H9 (cell line): ENCODE measurements around the gene BEX1. TPM values are rescaled to one million over a fixed set of nuclear protein-coding genes. Genes with fewer than 3 reads are reported as not detected.

ENCODE experiments used
- DNase-seq: peaks from one replicate; pipeline ENCODE4 v3.0.0-alpha.2; 2017
- H2AFZ ChIP-seq: one replicate; pipeline ENCODE4 v1.6.1; 2013; ENCODE audit warnings: mild to moderate bottlenecking, low read length, control low read depth, moderate library complexity
- H2AK5ac ChIP-seq: 2 replicates; pipeline ENCODE4 v1.6.1; 2013; ENCODE audit warnings: low read length, control low read depth, mixed read lengths; ENCODE audit not compliant: insufficient read length
- H2BK120ac ChIP-seq: one replicate; pipeline ENCODE4 v1.6.1; 2013; ENCODE audit warnings: low read depth, mild to moderate bottlenecking, low read length, control low read depth, inconsistent platforms; ENCODE audit not compliant: poor library complexity, severe bottlenecking
- H2BK12ac ChIP-seq: 2 replicates; pipeline ENCODE4 v1.6.1; 2013; ENCODE audit warnings: low read length, control low read depth, mixed read lengths, low read depth; ENCODE audit not compliant: insufficient read length
- H2BK15ac ChIP-seq: 2 replicates; pipeline ENCODE4 v1.6.1; 2013; ENCODE audit warnings: low read depth, low read length, control low read depth
- H2BK20ac ChIP-seq: one replicate; pipeline ENCODE4 v1.6.1; 2013; ENCODE audit warnings: low read depth, mild to moderate bottlenecking, low read length, control low read depth, inconsistent platforms; ENCODE audit not compliant: poor library complexity, severe bottlenecking
- H2BK5ac ChIP-seq: 2 replicates; pipeline ENCODE4 v1.6.1; 2013; ENCODE audit warnings: low read length, control low read depth, mixed read lengths; ENCODE audit not compliant: insufficient read length
- H3K14ac ChIP-seq: 2 replicates; pipeline ENCODE4 v1.6.1; 2013; ENCODE audit warnings: low read length, control low read depth; ENCODE audit not compliant: insufficient read depth
- H3K18ac ChIP-seq: 2 replicates; pipeline ENCODE4 v1.6.1; 2013; ENCODE audit warnings: low read depth, mild to moderate bottlenecking, mixed read lengths, low read length, control low read depth; ENCODE audit not compliant: insufficient read length
- H3K23ac ChIP-seq: 2 replicates; pipeline ENCODE4 v1.6.1; 2013; ENCODE audit warnings: low read length, control low read depth, mixed read lengths, low read depth; ENCODE audit not compliant: insufficient read length
- H3K23me2 ChIP-seq: 2 replicates; pipeline ENCODE4 v1.6.1; 2013; ENCODE audit warnings: low read depth, mild to moderate bottlenecking, mixed read lengths, low read length, control low read depth; ENCODE audit not compliant: insufficient read length, poor library complexity, severe bottlenecking
- H3K27ac ChIP-seq: 2 replicates; pipeline ENCODE4 v1.5.1; 2013; ENCODE audit warnings: low read length, control low read depth, mixed read lengths, low read depth; ENCODE audit not compliant: insufficient read length
- H3K27me3 ChIP-seq: 2 replicates; pipeline ENCODE4 v1.6.1; 2013; ENCODE audit warnings: low read length, control low read depth, inconsistent platforms; ENCODE audit not compliant: insufficient read depth
- H3K4ac ChIP-seq: 2 replicates; pipeline ENCODE4 v1.6.1; 2013; ENCODE audit warnings: low read depth, mild to moderate bottlenecking, control low read depth, inconsistent platforms, low read length, moderate library complexity
- H3K4me1 ChIP-seq: 2 replicates; pipeline ENCODE4 v1.6.1; 2013; ENCODE audit warnings: low read length, control low read depth, inconsistent platforms; ENCODE audit not compliant: insufficient read depth
- H3K4me2 ChIP-seq: 2 replicates; pipeline ENCODE4 v1.6.1; 2013; ENCODE audit warnings: low read length, control low read depth, mixed read lengths; ENCODE audit not compliant: insufficient read length, insufficient read depth
- H3K56ac ChIP-seq: 2 replicates; pipeline ENCODE4 v1.6.1; 2013; ENCODE audit warnings: low read depth, mild to moderate bottlenecking, mixed read lengths, low read length, control low read depth; ENCODE audit not compliant: insufficient read length
- H3K79me1 ChIP-seq: 2 replicates; pipeline ENCODE4 v1.6.1; 2013; ENCODE audit warnings: low read depth, mild to moderate bottlenecking, moderate library complexity, low read length, control low read depth, inconsistent platforms; ENCODE audit not compliant: insufficient read depth, poor library complexity, severe bottlenecking
- H3K79me2 ChIP-seq: 2 replicates; pipeline ENCODE4 v1.6.1; 2013; ENCODE audit warnings: low read length, control low read depth, inconsistent platforms; ENCODE audit not compliant: insufficient read depth
- H3K9ac ChIP-seq: 2 replicates; pipeline ENCODE4 v1.6.1; 2013; ENCODE audit warnings: low read length, control low read depth, mixed read lengths; ENCODE audit not compliant: insufficient read length; ENCODE audit errors: extremely low read depth
- H3K9me3 ChIP-seq: one replicate; pipeline ENCODE4 v1.6.1; 2013; ENCODE audit warnings: low read depth, low read length, inconsistent platforms; ENCODE audit not compliant: control insufficient read depth
- H3T11ph ChIP-seq: one replicate; pipeline ENCODE4 v1.6.1; 2013; ENCODE audit warnings: mild to moderate bottlenecking, low read length, control low read depth, inconsistent platforms
- H4K20me1 ChIP-seq: one replicate; pipeline ENCODE4 v1.6.1; 2013; ENCODE audit not compliant: control insufficient read depth, insufficient read length, insufficient read depth
- H4K5ac ChIP-seq: 2 replicates; pipeline ENCODE4 v1.6.1; 2013; ENCODE audit warnings: low read depth, mild to moderate bottlenecking, mixed read lengths, low read length, control low read depth; ENCODE audit not compliant: insufficient read length
- H4K8ac ChIP-seq: replicated peaks from 2 replicates; pipeline ENCODE4 v1.6.1; 2013; ENCODE audit warnings: low read length, control low read depth, mixed read lengths, low read depth; ENCODE audit not compliant: insufficient read length
- H4K91ac ChIP-seq: 2 replicates; pipeline ENCODE4 v1.6.1; 2013; ENCODE audit warnings: low read depth, mild to moderate bottlenecking, moderate library complexity, mixed read lengths, low read length, control low read depth; ENCODE audit not compliant: insufficient read length
- H3K27ac Mint-ChIP-seq, 3 experiments: 2 replicates in 2 of 3; 3 replicates in 1 of 3; pipeline ENCODE4 v1.8.0; 2020 to 2021; ENCODE audit warnings: mixed read lengths in 3 of 3, mild to moderate bottlenecking in 1 of 3, moderate library complexity in 1 of 3
- H3K27me3 Mint-ChIP-seq: 2 replicates; pipeline ENCODE4 v1.8.0; 2021; ENCODE audit warnings: low read depth, mild to moderate bottlenecking, moderate library complexity, mixed read lengths
- H3K36me3 Mint-ChIP-seq, 3 experiments: 2 replicates in 2 of 3; 3 replicates in 1 of 3; pipeline ENCODE4 v1.8.0; 2020 to 2021; ENCODE audit warnings: low read depth in 3 of 3, mixed read lengths in 3 of 3; ENCODE audit not compliant: insufficient read depth in 1 of 3
- H3K4me1 Mint-ChIP-seq, 2 experiments: 2 replicates each; pipeline ENCODE4 v1.8.0; 2020; ENCODE audit warnings: mixed read lengths in 2 of 2
- H3K4me3 Mint-ChIP-seq, 2 experiments: 2 replicates in 1 of 2; 3 replicates in 1 of 2; pipeline ENCODE4 v1.8.0; 2020 to 2021; ENCODE audit warnings: mild to moderate bottlenecking in 2 of 2, mixed read lengths in 2 of 2, moderate library complexity in 1 of 2
- H3K9me3 Mint-ChIP-seq, 2 experiments: 2 replicates in 1 of 2; 3 replicates in 1 of 2; pipeline ENCODE4 v1.8.0; 2020; ENCODE audit warnings: mild to moderate bottlenecking in 2 of 2, mixed read lengths in 2 of 2, moderate library complexity in 1 of 2
- CTCF ChIP-seq: fragments of 200-600 bp; sonication (generic); conservative IDR thresholded peaks from 3 replicates; pipeline ENCODE4 v1.8.0; 2021; ENCODE audit warnings: antibody characterized with exemption, mild to moderate bottlenecking
- WGBS: extraction: QIAGEN DNeasy Blood & Tissue Kit; methylation state at CpG from one replicate; pipeline ENCODE4 v1.1.7; 2013; ENCODE audit warnings: missing lambda C conversion rate, low lambda C conversion rate, mixed read lengths; ENCODE audit not compliant: insufficient read length; ENCODE audit errors: extremely low coverage; 5-methylcytosine and 5-hydroxymethylcytosine counted together
- total RNA-seq: library from RNA; stranded (reverse); gene quantifications from 2 replicates; pipeline ENCODE4 v1.2.1, GENCODE V29; 2021

BEX1 gene
- total RNA-seq, 1 experiment from 2014 or later = 51.7 TPM

DNA sequence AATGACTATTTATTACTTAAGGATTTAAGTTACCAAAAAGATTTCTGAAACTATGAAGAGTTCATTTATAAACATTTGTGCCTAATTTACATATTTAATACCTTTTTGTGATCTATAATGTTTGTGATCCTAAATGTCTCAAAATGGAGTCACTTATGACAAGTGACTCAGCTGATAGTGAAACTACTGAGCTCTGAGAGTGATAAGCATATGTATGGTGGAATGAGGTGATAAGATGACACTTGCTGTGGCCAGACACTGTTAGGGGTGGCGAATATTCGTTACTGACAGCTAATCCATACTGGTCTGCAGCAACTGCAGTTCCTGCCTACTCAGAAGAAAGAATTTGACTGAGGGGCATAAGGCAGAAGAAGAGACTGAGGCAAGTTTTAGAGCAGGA is 34.5 kb upstream of the BEX1 start:
- Histone ChIP-seq H2BK120ac (no peak overlapping the region), H2AFZ (no peak overlapping the region), H3K79me1 (no peaks in the 10 kb centered on the region), H2BK15ac (no peak overlapping the region), H2BK5ac (no peak overlapping the region), H3K18ac (no peak overlapping the region), H4K91ac (no peak overlapping the region), H4K20me1 (no peaks in the 10 kb centered on the region), H3K9me3 (peaks cover 10% of the 10 kb centered on the region), H3K14ac (no peak overlapping the region), H3K27ac (no peak overlapping the region), H3K27me3 (no peaks in the 10 kb centered on the region), H3K56ac (no peak overlapping the region), H3K4ac (no peak overlapping the region), H3K4me2 (no peak overlapping the region), H2BK20ac (no peak overlapping the region), H4K8ac (no peak overlapping the region), H3K79me2 (no peaks in the 10 kb centered on the region), H3K9ac (no peak overlapping the region), H3K4me1 (no peaks in the 10 kb centered on the region), H4K5ac (no peak overlapping the region), H2BK12ac (no peak overlapping the region), H3T11ph (no peak overlapping the region), H3K23ac (no peak overlapping the region), H3K23me2 (no peaks in the 10 kb centered on the region), H2AK5ac (no peak overlapping the region)
- WGBS = no CpG with 5 or more reads among the region's 2 CpGs
- no peaks in the 10 kb centered on the region for H3K27me3 Mint-ChIP-seq
- H3K4me3 Mint-ChIP-seq = no peak overlapping the region
- H3K27ac Mint-ChIP-seq = no peak overlapping the region
- no peaks in the 10 kb centered on the region; a peak in 3 of 7 replicates for H3K36me3 Mint-ChIP-seq
- no peak for TF ChIP-seq CTCF
- H3K4me1 Mint-ChIP-seq = peaks cover 11 to 12% of the 10 kb centered on the region in 2 experiments
- H3K9me3 Mint-ChIP-seq = peaks cover 54 to 60% of the 10 kb centered on the region in 2 experiments
- no peak for DNase-seq
